Activated CD8-positive, alpha-beta memory T cell treated with anti-CD3 and anti-CD28 coated beads for 1 hour (primary cell): Measurements from ENCODE around the gene EPHB2.

ENCODE experiments used
- DNase-seq, 2 donors: peaks; one replicate each; pipeline ENCODE4 v3.0.0-alpha.2; 2020; ENCODE audit warnings: low read depth in 1 of 2; ENCODE audit errors: extremely low read depth in 1 of 2

Gene EPHB2

GRCh38 chr1:22875841-22876240 lies 165.2 kb downstream of the EPHB2 start:
- DNase-seq = no peak

- DNase-seq = no peak
Measured at GRCh38 chr1:22876359-22877111, 165.9 kb downstream of the EPHB2 start.

GRCh38 chr1:22877112-22877915 lies 166.7 kb downstream of the EPHB2 start:
- DNase-seq = no peak

GRCh38 chr1:22877980-22878379 lies 167.3 kb downstream of the EPHB2 start:
- DNase-seq = no peak

- no peak for DNase-seq
Measured at GRCh38 chr1:22878626-22879025, 168.0 kb downstream of the EPHB2 start.

- no peak for DNase-seq
Measured at GRCh38 chr1:22879445-22879844, 168.8 kb downstream of the EPHB2 start.

GRCh38 chr1:22880174-22880601 lies 169.5 kb downstream of the EPHB2 start:
- DNase-seq = no peak

GRCh38 chr1:22883406-22883805 lies 172.8 kb downstream of the EPHB2 start:
- no peak for DNase-seq

- no peak for DNase-seq
Measured at GRCh38 chr1:22884806-22885530, 174.3 kb downstream of the EPHB2 start.

- DNase-seq = no peak
Measured at GRCh38 chr1:22886211-22886610, 175.6 kb downstream of the EPHB2 start.

- no peak for DNase-seq
Measured at GRCh38 chr1:22887491-22887890, 176.9 kb downstream of the EPHB2 start.

- DNase-seq = no peak
Measured at GRCh38 chr1:22888320-22889075, 177.9 kb downstream of the EPHB2 start.

- no peak for DNase-seq
Measured at GRCh38 chr1:22889213-22889827, 178.7 kb downstream of the EPHB2 start.

- no peak for DNase-seq
Measured at GRCh38 chr1:22892789-22893188, 182.2 kb downstream of the EPHB2 start.

GRCh38 chr1:22893292-22893691 lies 182.7 kb downstream of the EPHB2 start:
- DNase-seq = no peak

- no peak for DNase-seq
Measured at GRCh38 chr1:22895357-22895756, 184.7 kb downstream of the EPHB2 start.

GRCh38 chr1:22896184-22896583 lies 185.5 kb downstream of the EPHB2 start:
- no peak for DNase-seq

- DNase-seq = no peak
Measured at GRCh38 chr1:22900451-22900850, 189.8 kb downstream of the EPHB2 start.

GRCh38 chr1:22903113-22903512 lies 192.5 kb downstream of the EPHB2 start:
- no peak for DNase-seq

GRCh38 chr1:22906968-22907367 lies 196.3 kb downstream of the EPHB2 start:
- no peak for DNase-seq
